22Rv1 (cell line): ENCODE data around the gene NODAL.

Experiments
- H3K27ac ChIP-seq: fragments of 450-650 bp; 2 replicates; pipeline ENCODE4 v1.5.1; 2017
- CTCF ChIP-seq: fragments of 450-650 bp; IDR thresholded peaks from 2 replicates; pipeline ENCODE4 v1.5.1; 2017; ENCODE audit warnings: mild to moderate bottlenecking
- ZFX ChIP-seq: fragments of 450-650 bp; IDR thresholded peaks from 2 replicates; pipeline ENCODE4 v1.6.1; 2017; ENCODE audit warnings: antibody characterized with exemption, borderline replicate concordance

The NODAL gene

GRCh38 chr10:70430493-70431445, 10.7 kb downstream of the NODAL start:
- no peak overlapping the region for H3K27ac ChIP-seq
- TF ChIP-seq ZFX, result no peak
- TF ChIP-seq CTCF, result no peak

- no peak for TF ChIP-seq ZFX
- no peak for TF ChIP-seq CTCF
These were observed 14.7 kb downstream of the NODAL start for GRCh38 chr10:70426823-70427222.

GRCh38 chr10:70425096-70425495, 16.4 kb downstream of the NODAL start:
- TF ChIP-seq CTCF, result no peak
- TF ChIP-seq ZFX, result no peak
- no peak overlapping the region for H3K27ac ChIP-seq

More at GRCh38 chr10:70426823-70427222, 14.7 kb downstream of the NODAL start:
- no peak overlapping the region for H3K27ac ChIP-seq

GRCh38 chr10:70424320-70424719, 17.2 kb downstream of the NODAL start:
- no peak overlapping the region for H3K27ac ChIP-seq
- TF ChIP-seq ZFX (no peak), CTCF (no peak)

- H3K27ac ChIP-seq, result no peak overlapping the region
- TF ChIP-seq ZFX, result no peak
- no peak for TF ChIP-seq CTCF
These were observed 22.8 kb downstream of the NODAL start for GRCh38 chr10:70418713-70419112.

GRCh38 chr10:70418229-70418628, 23.3 kb downstream of the NODAL start:
- no peak overlapping the region for H3K27ac ChIP-seq

More at GRCh38 chr10:70418229-70418628, 23.3 kb downstream of the NODAL start:
- TF ChIP-seq ZFX (no peak), CTCF (no peak)
